Frontal cortex (tissue), 4 donors: Measurements from ENCODE around the gene TM4SF4. TPM values are rescaled to one million over a fixed set of nuclear protein-coding genes. Genes with fewer than 3 reads are reported as not detected.

Experiments
- DNase-seq, 2 donors: peaks; one replicate each; pipeline ENCODE4 v3.0.0; 2012; ENCODE audit warnings: low spot score in 2 of 2
- FAIRE-seq: peaks from 2 replicates; lab custom pipeline; 2012; peaks lifted over from hg19 to GRCh38; lab: Jason Lieb, UNC
- total RNA-seq: library from RNA; depleted of rRNA; stranded (reverse); fragments of >200 nt; gene quantifications from one replicate; pipeline ENCODE4 v1.2.3, GENCODE V29; 2014
- donor health status: control.
- donor health status: control.
- donor health status: control.

Gene TM4SF4
- total RNA-seq, 1 donor from 2014 or later: not detected

- FAIRE-seq: no peak
- no peak for DNase-seq
These were observed 21.2 kb upstream of the TM4SF4 start for GRCh38 chr3:149453140-149453805.

DNA sequence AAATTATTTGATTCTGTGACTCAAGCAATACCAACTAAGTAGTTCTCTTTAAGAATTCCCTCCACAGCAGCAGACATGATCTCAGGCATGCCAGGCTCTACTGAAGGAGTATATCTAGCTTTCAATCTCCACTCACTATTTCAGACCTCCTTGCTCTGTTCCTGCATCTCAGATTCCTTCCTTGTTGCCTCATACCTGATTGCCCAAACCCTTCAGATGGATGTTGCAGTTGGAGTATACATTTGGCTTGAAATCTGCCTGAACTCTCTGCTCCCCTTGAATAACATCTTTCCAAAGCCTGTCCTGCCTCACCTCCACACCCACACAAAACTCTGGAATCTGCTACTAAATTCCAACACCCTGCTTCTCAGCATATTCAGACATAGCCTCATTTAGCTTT is 19.8 kb upstream of the TM4SF4 start:
- DNase-seq: no peak
- no peak for FAIRE-seq

DNA sequence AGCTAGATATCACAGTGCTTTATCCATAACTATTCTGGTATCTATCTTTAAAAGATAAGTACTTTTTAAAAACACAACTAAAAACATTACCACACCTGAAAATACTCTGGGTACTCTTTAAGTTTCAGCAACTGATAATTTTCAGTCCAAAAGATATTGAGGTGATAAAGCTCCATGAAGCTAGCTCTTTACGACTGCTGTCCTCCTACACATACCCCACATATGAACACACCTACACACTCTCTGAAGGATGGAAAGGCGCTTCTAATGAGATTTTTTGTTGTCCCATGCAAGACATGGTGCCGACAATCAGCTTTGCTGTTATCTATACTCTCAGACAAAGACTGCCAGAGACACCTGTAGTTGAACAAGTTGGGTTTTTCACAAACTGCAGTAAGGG is 19.1 kb upstream of the TM4SF4 start:
- DNase-seq: no peak
- no peak for FAIRE-seq

- DNase-seq (no peak), FAIRE-seq (no peak)
These were observed 18.5 kb upstream of the TM4SF4 start for GRCh38 chr3:149455989-149456388.

- no peak for DNase-seq
- FAIRE-seq: no peak
These were observed 14.9 kb upstream of the TM4SF4 start for GRCh38 chr3:149459491-149460059.

- FAIRE-seq (no peak), DNase-seq (no peak)
These were observed 14.4 kb upstream of the TM4SF4 start for GRCh38 chr3:149460117-149460516.

GRCh38 chr3:149462051-149462450 is 12.4 kb upstream of the TM4SF4 start:
- FAIRE-seq (no peak), DNase-seq (no peak)

GRCh38 chr3:149462581-149463011 is 11.9 kb upstream of the TM4SF4 start:
- FAIRE-seq (no peak), DNase-seq (no peak)

DNA sequence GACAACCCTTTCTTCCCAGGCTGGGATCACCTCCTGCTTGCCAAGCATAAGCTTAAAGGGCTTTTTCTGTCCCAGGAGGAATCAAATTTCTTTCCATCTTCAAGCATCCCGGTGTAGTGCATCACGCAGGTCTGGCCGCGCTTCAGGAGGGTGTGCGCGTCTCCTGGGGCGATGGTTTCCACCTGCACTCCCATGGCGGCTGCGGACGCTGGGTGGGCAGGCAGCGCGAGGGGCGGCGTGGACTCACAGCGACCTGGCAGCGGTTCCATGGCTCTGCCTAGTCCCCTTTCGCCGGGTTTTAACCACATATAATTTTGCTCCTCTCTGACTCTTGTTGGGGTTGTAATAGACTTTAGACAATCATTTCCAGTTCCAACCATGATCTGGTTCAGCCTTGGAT is 10.6 kb upstream of the TM4SF4 start:
- FAIRE-seq: no peak

DNA sequence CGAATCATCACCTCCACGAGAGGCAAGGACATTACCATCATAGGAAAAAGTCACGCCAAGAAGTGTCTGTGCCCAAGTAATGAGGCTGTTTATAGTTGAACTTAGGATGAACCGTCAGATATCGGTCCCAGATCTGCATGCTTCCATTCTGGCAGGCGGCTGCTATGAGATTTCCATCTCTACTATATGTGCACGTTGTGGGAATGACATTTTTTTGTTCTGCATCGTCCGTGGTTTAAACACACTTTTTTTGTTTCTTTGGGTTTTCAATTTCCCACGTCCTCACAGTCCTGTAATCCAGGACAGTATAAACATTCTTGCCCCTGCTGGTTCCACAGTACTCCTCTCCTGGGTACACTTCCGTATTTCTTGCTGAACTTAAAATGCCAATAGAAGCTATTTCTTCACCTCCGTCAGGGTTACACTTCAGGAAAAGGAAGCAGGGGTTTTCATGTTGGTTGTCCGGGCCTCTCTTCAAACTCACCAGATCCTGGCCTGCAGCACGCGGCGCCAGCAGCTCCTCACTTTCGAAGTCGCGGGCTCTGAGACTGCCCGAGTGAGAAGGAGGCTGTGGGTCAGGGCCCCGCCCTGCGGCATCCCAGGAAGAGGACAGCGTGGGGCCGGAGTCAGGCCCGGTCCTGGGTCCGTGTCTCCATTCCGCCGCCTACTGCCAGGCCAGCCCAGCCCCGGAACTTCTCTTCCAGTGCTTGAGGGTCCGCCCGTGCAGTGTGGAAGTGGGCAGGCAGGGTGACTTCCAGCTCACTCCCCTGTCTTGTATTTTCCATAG is 9.8 kb upstream of the TM4SF4 start:
- DNase-seq (no peak), FAIRE-seq (no peak)

More for the DNA sequence above, 10.6 kb upstream of the TM4SF4 start:
- DNase-seq: no peak

- DNase-seq (no peak), FAIRE-seq (no peak)
These were observed 9.1 kb upstream of the TM4SF4 start for GRCh38 chr3:149465351-149465883.

- DNase-seq (no peak), FAIRE-seq (no peak)
These were observed 8.3 kb upstream of the TM4SF4 start for GRCh38 chr3:149466192-149466591.

DNA sequence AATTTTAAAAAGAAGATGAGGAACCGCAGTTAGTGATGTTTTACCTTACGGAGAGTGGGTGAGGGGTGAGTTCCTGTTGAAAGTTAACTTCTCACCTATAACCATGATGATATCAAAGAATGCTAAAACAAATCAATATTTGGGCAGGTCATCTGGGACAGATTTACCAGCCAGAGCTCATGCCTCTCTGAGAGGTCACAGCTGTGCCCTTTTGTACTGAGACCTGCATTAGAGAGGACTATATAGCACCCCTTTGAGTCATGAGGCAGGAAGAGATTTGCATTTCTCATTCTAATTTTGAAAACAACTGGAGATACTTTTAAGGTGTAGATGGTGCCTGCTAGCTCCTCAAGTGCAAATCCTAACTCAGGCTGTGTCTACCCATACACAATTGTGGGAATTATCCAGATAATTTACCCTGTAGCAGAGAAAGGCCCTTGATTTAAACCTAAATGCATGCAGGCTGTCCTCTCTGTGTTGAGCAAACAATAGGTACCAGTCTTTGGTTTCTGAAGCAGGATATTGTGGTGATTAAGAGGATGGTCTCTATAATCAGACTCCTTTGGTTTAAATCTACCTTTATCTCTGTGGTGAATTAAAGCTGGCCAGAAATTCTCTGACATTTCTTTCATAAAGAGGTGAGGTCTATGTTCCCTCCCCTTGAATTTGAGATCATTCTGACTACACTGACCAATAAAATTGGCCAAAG is 5.8 kb upstream of the TM4SF4 start:
- no peak for DNase-seq
- no peak for FAIRE-seq

DNA sequence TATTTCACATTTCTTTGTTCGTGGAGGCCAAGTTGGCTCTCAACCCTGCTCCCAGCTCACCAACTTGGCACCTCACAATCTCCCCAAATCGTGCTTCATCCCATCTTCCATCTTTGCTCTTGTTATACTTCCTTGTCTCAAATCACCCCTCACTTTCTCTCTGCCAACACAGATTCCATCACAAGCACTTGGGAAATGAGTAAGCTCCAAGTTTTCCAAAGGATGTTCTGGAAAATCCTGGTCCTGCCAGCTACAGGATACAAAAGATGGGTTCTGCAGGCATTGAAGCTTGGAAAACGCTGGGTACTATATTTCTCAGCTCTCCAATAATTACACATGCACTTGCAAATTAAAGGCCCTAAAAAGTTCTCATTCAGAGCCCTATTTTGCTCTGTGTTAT is 4.1 kb upstream of the TM4SF4 start:
- FAIRE-seq (no peak), DNase-seq (no peak)

DNA sequence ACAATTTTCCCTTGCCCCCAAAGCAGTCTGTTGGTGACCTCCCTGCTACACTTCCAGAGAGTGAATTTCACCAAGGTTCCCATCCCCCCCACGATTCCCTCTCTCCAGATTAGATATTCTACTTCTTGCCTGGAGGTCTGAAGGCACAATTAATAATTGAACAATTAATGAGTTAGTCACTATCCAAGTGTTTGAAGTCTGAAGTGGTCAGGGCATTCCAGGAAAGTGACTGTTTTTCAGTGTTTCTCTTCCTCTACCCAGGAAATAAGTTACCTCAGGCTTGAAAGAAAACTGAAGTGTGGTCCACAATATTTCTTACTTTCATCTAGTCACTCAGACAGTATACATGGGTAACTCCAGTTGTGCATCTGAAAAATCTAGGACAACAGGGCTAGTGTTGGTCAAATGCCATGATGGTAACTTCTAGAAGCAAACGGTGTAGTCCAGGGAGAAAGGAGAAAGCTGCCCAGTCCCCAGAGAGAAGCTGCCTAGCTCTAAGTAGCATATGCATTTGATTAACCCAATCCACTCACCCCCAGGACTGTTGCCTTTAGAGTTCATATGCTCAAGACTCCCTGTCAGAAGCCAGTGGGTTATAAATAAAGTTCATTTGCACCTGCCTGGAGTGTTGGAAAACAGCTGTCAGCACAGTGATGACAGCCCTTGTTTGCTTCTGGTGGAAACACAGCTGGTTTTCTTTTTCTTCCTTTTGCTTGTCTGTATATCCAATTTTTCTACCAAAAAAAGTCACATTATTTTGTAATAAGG is 2.3 kb upstream of the TM4SF4 start:
- DNase-seq (no peak), FAIRE-seq (no peak)

- DNase-seq (no peak), FAIRE-seq (no peak)
These were observed 894 bp upstream of the TM4SF4 start for GRCh38 chr3:149473357-149474249.

- no peak for FAIRE-seq
- no peak for DNase-seq
These were observed 1.1 kb downstream of the TM4SF4 start for GRCh38 chr3:149475451-149476060.

DNA sequence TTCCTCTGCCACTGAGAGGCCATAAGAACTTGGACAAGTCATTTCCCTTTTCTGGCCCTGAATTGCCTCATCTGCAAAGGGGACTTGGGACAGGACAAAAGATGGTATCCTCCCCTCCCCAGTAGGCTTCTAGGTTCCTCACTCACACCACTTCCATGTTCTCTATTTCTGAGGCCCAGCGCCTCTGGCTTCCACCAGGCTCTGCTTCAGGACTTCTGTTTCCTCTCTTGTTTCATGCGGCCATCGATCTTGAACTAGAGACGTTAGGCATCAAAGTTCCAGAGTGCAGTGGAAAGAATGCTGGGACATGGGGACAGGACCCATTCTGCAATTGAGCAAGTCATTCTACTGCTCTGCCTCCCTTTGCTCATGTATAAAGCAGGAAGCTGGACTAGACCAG is 1.7 kb downstream of the TM4SF4 start:
- no peak for FAIRE-seq
- DNase-seq: no peak
